Measurements from ENCODE around the gene MAP1LC3B2.

The MAP1LC3B2 gene

DNA sequence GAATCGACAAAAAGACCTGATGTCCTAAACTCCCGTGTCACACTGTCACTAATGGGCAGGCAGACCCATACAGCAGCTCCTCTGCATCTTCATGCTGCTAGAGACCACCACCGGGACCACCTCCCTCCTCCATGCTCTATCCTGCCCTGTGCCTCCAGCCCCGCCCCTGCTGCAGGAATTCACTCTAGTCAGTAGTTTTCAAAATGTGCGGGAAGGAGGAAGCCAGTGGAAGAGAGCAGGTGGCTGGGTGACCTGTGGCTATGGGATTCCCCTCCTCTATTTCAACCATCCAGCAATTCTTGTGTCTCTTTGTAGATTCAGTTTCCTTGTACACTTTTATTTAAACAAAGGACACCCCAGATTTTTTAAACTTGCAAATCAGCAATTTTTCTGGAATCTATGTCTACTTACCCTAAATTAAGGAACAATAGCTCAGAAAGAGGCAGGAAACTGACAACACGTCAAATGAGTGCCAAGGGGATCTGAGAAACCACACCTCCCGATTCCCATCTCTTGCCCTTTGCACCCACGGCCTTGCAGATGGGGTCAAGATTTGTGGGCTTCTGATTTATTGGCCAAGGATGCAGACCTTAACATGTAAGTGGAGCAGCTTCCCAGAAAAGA is 20.4 kb upstream of the MAP1LC3B2 start:
- no peak overlapping the region for H3K4me2 ChIP-seq (ENCODE audit: low read length)
- no peaks in the 10 kb centered on the region for H3K9me3 ChIP-seq (ENCODE audit: low read length)
- no peaks in the 10 kb centered on the region for H3K9me2 ChIP-seq (ENCODE audit: low read depth, low read length)
- no peak overlapping the region for H3K4me3 ChIP-seq (ENCODE audit: low read depth, low read length, poor library complexity, severe bottlenecking)
- no peak overlapping the region for H3K27ac ChIP-seq (ENCODE audit: low read depth, low read length, poor library complexity, severe bottlenecking)
- H3K36me3 ChIP-seq (ENCODE audit: insufficient read depth, low read length): no peaks in the 10 kb centered on the region
- no peaks in the 10 kb centered on the region for H3K79me2 ChIP-seq (ENCODE audit: insufficient read depth, low read length)
- no peaks in the 10 kb centered on the region for H3F3A ChIP-seq (ENCODE audit: insufficient read depth, low read length)
- H3K9ac ChIP-seq (ENCODE audit: low read length): no peak overlapping the region
- peaks cover 2% of the 10 kb centered on the region for H3K4me1 ChIP-seq (ENCODE audit: insufficient read depth, low read length, severe bottlenecking)
- H3K27me3 ChIP-seq (ENCODE audit: insufficient read depth, low read length): no peaks in the 10 kb centered on the region; the same call in 1 of the 2 replicates
- no peaks in the 10 kb centered on the region for H4K20me1 ChIP-seq (ENCODE audit: insufficient read depth, low read length)
- no peak overlapping the region for H2AFZ ChIP-seq (ENCODE audit: low read length)
- no peak for TF ChIP-seq EZH2 (IDR thresholded peaks at IDR 0.05; ENCODE audit: borderline replicate concordance, low read length)
- TF ChIP-seq, protein P1, sequence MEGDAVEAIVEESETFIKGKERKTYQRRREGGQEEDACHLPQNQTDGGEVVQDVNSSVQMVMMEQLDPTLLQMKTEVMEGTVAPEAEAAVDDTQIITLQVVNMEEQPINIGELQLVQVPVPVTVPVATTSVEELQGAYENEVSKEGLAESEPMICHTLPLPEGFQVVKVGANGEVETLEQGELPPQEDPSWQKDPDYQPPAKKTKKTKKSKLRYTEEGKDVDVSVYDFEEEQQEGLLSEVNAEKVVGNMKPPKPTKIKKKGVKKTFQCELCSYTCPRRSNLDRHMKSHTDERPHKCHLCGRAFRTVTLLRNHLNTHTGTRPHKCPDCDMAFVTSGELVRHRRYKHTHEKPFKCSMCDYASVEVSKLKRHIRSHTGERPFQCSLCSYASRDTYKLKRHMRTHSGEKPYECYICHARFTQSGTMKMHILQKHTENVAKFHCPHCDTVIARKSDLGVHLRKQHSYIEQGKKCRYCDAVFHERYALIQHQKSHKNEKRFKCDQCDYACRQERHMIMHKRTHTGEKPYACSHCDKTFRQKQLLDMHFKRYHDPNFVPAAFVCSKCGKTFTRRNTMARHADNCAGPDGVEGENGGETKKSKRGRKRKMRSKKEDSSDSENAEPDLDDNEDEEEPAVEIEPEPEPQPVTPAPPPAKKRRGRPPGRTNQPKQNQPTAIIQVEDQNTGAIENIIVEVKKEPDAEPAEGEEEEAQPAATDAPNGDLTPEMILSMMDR (IDR thresholded peaks at IDR 0.05; ENCODE audit: low read length): no peak

GRCh38 chr12:116539361-116539771 is 19.8 kb upstream of the MAP1LC3B2 start:
- TF ChIP-seq, protein P1 (IDR thresholded peaks at IDR 0.05; ENCODE audit: low read length): no peak
- no peak for TF ChIP-seq EZH2 (IDR thresholded peaks at IDR 0.05; ENCODE audit: borderline replicate concordance, low read length)
- Histone ChIP-seq H3K9me2 (ENCODE audit: low read depth, low read length) (no peaks in the 10 kb centered on the region), H3K9ac (ENCODE audit: low read length) (no peak overlapping the region), H2AFZ (ENCODE audit: low read length) (no peak overlapping the region), H3K4me3 (ENCODE audit: low read depth, low read length, poor library complexity, severe bottlenecking) (no peak overlapping the region), H3K36me3 (ENCODE audit: insufficient read depth, low read length) (no peaks in the 10 kb centered on the region), H3K4me1 (ENCODE audit: insufficient read depth, low read length, severe bottlenecking) (no peaks in the 10 kb centered on the region), H3K4me2 (ENCODE audit: low read length) (no peak overlapping the region), H3K27me3 (ENCODE audit: insufficient read depth, low read length) (no peaks in the 10 kb centered on the region; the same call in 1 of the 2 replicates), H3K79me2 (ENCODE audit: insufficient read depth, low read length) (no peaks in the 10 kb centered on the region), H3K9me3 (ENCODE audit: low read length) (no peaks in the 10 kb centered on the region), H3F3A (ENCODE audit: insufficient read depth, low read length) (no peaks in the 10 kb centered on the region), H3K27ac (ENCODE audit: low read depth, low read length, poor library complexity, severe bottlenecking) (no peak overlapping the region), H4K20me1 (ENCODE audit: insufficient read depth, low read length) (no peaks in the 10 kb centered on the region)

DNA sequence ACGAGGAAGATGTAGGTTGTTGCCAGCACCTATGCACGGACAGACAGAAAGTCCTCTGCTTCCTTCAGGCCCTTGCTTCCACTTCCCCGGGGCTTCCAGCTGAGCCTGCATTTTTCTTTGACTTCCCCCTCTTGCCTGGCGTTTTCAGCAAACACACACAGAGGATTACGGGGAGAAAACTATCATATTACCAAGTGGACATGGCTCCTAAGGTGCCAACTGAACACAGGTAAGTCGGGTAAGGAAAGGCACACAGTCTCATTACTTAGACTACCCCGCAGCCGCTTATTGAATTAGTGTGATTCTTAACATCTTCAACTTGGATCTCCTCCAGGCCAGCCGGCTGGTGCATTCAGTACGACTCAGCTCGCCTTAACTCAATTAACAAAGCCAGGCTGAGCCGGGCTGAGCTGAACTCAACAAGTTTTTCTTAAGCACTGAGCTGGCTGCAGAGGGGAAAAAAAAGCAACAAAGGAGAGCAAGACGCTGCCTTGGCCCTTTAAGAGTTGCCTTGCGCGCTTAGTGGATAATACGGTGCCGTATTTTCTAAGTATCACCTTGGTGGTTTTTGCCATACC is 19.2 kb upstream of the MAP1LC3B2 start:
- Histone ChIP-seq H3K27ac (ENCODE audit: low read depth, low read length, poor library complexity, severe bottlenecking) (no peak overlapping the region), H3K36me3 (ENCODE audit: insufficient read depth, low read length) (no peaks in the 10 kb centered on the region), H3K9me3 (ENCODE audit: low read length) (no peaks in the 10 kb centered on the region), H3K9ac (ENCODE audit: low read length) (no peak overlapping the region), H3K4me1 (ENCODE audit: insufficient read depth, low read length, severe bottlenecking) (no peaks in the 10 kb centered on the region), H3K4me3 (ENCODE audit: low read depth, low read length, poor library complexity, severe bottlenecking) (no peak overlapping the region), H3K4me2 (ENCODE audit: low read length) (no peak overlapping the region), H3K79me2 (ENCODE audit: insufficient read depth, low read length) (no peaks in the 10 kb centered on the region), H4K20me1 (ENCODE audit: insufficient read depth, low read length) (no peaks in the 10 kb centered on the region), H3K27me3 (ENCODE audit: insufficient read depth, low read length) (no peaks in the 10 kb centered on the region), H3K9me2 (ENCODE audit: low read depth, low read length) (no peaks in the 10 kb centered on the region), H3F3A (ENCODE audit: insufficient read depth, low read length) (no peaks in the 10 kb centered on the region), H2AFZ (ENCODE audit: low read length) (no peak overlapping the region)
- no peak for TF ChIP-seq EZH2 (IDR thresholded peaks at IDR 0.05; ENCODE audit: borderline replicate concordance, low read length)
- TF ChIP-seq, protein P1 (IDR thresholded peaks at IDR 0.05; ENCODE audit: low read length): no peak

Measured in OCI-LY1 (cell line).